Smooth muscle cell (in vitro differentiated cells): ENCODE data around the gene EEFSEC. TPM values are rescaled to one million over a fixed set of nuclear protein-coding genes. Genes with fewer than 3 reads are reported as not detected.

ENCODE experiments used
- DNase-seq: peaks from one replicate; lab custom pipeline; 2025; ENCODE audit not compliant: unreplicated experiment; lab: John Stamatoyannopoulos, UW
- H2AFZ ChIP-seq: fragments of 200-600 bp; sonication (generic); 2 replicates; pipeline ENCODE4 v1.6.0; 2016; ENCODE audit warnings: antibody characterized with exemption, low read depth, mild to moderate bottlenecking
- H3F3A ChIP-seq: fragments of 200-600 bp; sonication (generic); 2 replicates; pipeline ENCODE4 v1.6.0; 2017; ENCODE audit warnings: antibody characterized with exemption, low read depth
- H3K27ac ChIP-seq: fragments of 200-600 bp; sonication (generic); 2 replicates; pipeline ENCODE4 v1.5.1; 2016; ENCODE audit warnings: low read depth, mild to moderate bottlenecking
- H3K27me3 ChIP-seq: fragments of 200-600 bp; sonication (generic); 2 replicates; pipeline ENCODE4 v1.6.1; 2016; ENCODE audit warnings: low read depth, mild to moderate bottlenecking
- H3K36me3 ChIP-seq: fragments of 200-600 bp; sonication (generic); 2 replicates; pipeline ENCODE4 v1.5.1; 2016; ENCODE audit warnings: low read depth
- H3K4me1 ChIP-seq: fragments of 200-600 bp; sonication (generic); 2 replicates; pipeline ENCODE4 v1.5.1; 2016; ENCODE audit warnings: low read depth
- H3K4me2 ChIP-seq: fragments of 200-600 bp; sonication (generic); 2 replicates; pipeline ENCODE4 v1.6.0; 2016; ENCODE audit warnings: mild to moderate bottlenecking
- H3K4me3 ChIP-seq: fragments of 200-600 bp; sonication (generic); 2 replicates; pipeline ENCODE4 v1.5.1; 2016; ENCODE audit warnings: mild to moderate bottlenecking
- H3K79me2 ChIP-seq: fragments of 200-600 bp; sonication (generic); 2 replicates; pipeline ENCODE4 v1.6.0; 2016; ENCODE audit warnings: low read depth, mild to moderate bottlenecking
- H3K9ac ChIP-seq: fragments of 200-600 bp; sonication (generic); 2 replicates; pipeline ENCODE4 v1.6.0; 2016; ENCODE audit warnings: low read depth
- H3K9me3 ChIP-seq: fragments of 200-600 bp; sonication (generic); replicated peaks from 2 replicates; pipeline ENCODE4 v1.5.1; 2016; ENCODE audit warnings: low read depth
- H4K20me1 ChIP-seq: fragments of 200-600 bp; sonication (generic); 2 replicates; pipeline ENCODE4 v1.6.0; 2016; ENCODE audit warnings: low read depth
- CTCF ChIP-seq: fragments of 200-600 bp; sonication (generic); IDR thresholded peaks from 2 replicates; pipeline ENCODE4 v1.5.1; 2017; ENCODE audit warnings: borderline replicate concordance, mild to moderate bottlenecking, antibody characterized with exemption; ENCODE audit not compliant: insufficient read depth, poor library complexity, severe bottlenecking
- WGBS: methylation state at CpG from one replicate; pipeline ENCODE4 v1.1.7; 2016; ENCODE audit warnings: low lambda C conversion rate; 5-methylcytosine and 5-hydroxymethylcytosine counted together
- polyA plus RNA-seq: library from polyadenylated mRNA; unstranded; fragments of >200 nt; fragmentation: Nextera tagmentation; extraction: Ambion mirVana; gene quantifications from 2 replicates; pipeline ENCODE4 v1.2.1, GENCODE V29; 2016
- total RNA-seq: library from RNA; depleted of rRNA; stranded (reverse); fragments of >200 nt; gene quantifications from 2 replicates; pipeline ENCODE4 v1.2.3, GENCODE V29; 2014

EEFSEC gene
- total and polyA plus RNA-seq, 2 experiments from 2014 or later, result 12.4 to 17.1 TPM

GRCh38 chr3:128260275-128260674 is 107.0 kb downstream of the EEFSEC start:
- no peaks in the 10 kb centered on the region for H4K20me1 ChIP-seq
- H3K36me3 ChIP-seq, result no peaks in the 10 kb centered on the region
- H3F3A ChIP-seq, result no peaks in the 10 kb centered on the region
- no peak overlapping the region for H3K4me2 ChIP-seq
- no peaks in the 10 kb centered on the region for H3K4me1 ChIP-seq
- WGBS, result 100% methylated on average over 1 of the region's 1 CpG
- no peak overlapping the region for H3K27ac ChIP-seq
- H3K9me3 ChIP-seq, result no peaks in the 10 kb centered on the region
- H3K79me2 ChIP-seq, result no peaks in the 10 kb centered on the region
- no peak overlapping the region for H3K9ac ChIP-seq
- no peaks in the 10 kb centered on the region for H3K27me3 ChIP-seq
- H3K4me3 ChIP-seq, result no peak overlapping the region
- DNase-seq, result no peak
- H2AFZ ChIP-seq, result no peak overlapping the region
- TF ChIP-seq CTCF, result no peak

- Histone ChIP-seq H3K27me3 (no peaks in the 10 kb centered on the region), H3K4me3 (no peak overlapping the region), H3K79me2 (no peaks in the 10 kb centered on the region), H3K4me1 (no peaks in the 10 kb centered on the region), H3K36me3 (no peaks in the 10 kb centered on the region), H3K4me2 (no peak overlapping the region), H2AFZ (no peak overlapping the region), H3K9me3 (no peaks in the 10 kb centered on the region), H3K9ac (no peak overlapping the region), H3K27ac (no peak overlapping the region), H3F3A (no peaks in the 10 kb centered on the region), H4K20me1 (no peaks in the 10 kb centered on the region)
- WGBS, result 97% methylated on average over 3 of the region's 3 CpGs
- DNase-seq, result no peak
- TF ChIP-seq CTCF, result no peak
Measured at GRCh38 chr3:128262457-128262856, 109.2 kb downstream of the EEFSEC start.

- TF ChIP-seq CTCF, result no peak
- H3K9me3 ChIP-seq, result no peaks in the 10 kb centered on the region
- H3K36me3 ChIP-seq, result no peaks in the 10 kb centered on the region
- H3K4me1 ChIP-seq, result no peaks in the 10 kb centered on the region
- WGBS, result 94% methylated on average over 8 of the region's 8 CpGs
- no peaks in the 10 kb centered on the region for H4K20me1 ChIP-seq
- no peaks in the 10 kb centered on the region for H3F3A ChIP-seq
- H3K27me3 ChIP-seq, result no peaks in the 10 kb centered on the region
- no peaks in the 10 kb centered on the region for H3K79me2 ChIP-seq
- DNase-seq, result no peak
- H3K9ac ChIP-seq, result no peak overlapping the region
- no peak overlapping the region for H3K4me3 ChIP-seq
- H2AFZ ChIP-seq, result no peak overlapping the region
- no peak overlapping the region for H3K4me2 ChIP-seq
- no peak overlapping the region for H3K27ac ChIP-seq
Measured at GRCh38 chr3:128263118-128263517, 109.8 kb downstream of the EEFSEC start.

GRCh38 chr3:128263946-128264345 is 110.7 kb downstream of the EEFSEC start:
- H2AFZ ChIP-seq, result no peak overlapping the region

More at GRCh38 chr3:128263946-128264345, 110.7 kb downstream of the EEFSEC start:
- Histone ChIP-seq H3K36me3 (no peaks in the 10 kb centered on the region), H3K4me1 (no peaks in the 10 kb centered on the region), H3K9me3 (no peaks in the 10 kb centered on the region), H4K20me1 (no peaks in the 10 kb centered on the region), H3K27ac (no peak overlapping the region), H3K27me3 (no peaks in the 10 kb centered on the region), H3F3A (no peaks in the 10 kb centered on the region), H3K4me3 (no peak overlapping the region), H3K4me2 (no peak overlapping the region), H3K9ac (no peak overlapping the region), H3K79me2 (no peaks in the 10 kb centered on the region)
- WGBS, result 85% methylated on average over 6 of the region's 6 CpGs
- no peak for DNase-seq
- TF ChIP-seq CTCF, result no peak
